Adrenal gland (tissue), 5 donors: ENCODE results near the gene ACTR6.
A peak's percentile ranks its signal among the peaks of the same experiment; 100 is the strongest.

ENCODE experiments used
- CTCF ChIP-seq, 6 experiments: fragments of 450-650 bp in 4 of 6; fragments of 200-600 bp in 2 of 6; sonication (generic) in 1 of 6; IDR thresholded peaks; 1 replicate in 5 of 6; 2 replicates in 1 of 6; pipeline versions ENCODE4 v1.5.1 to v1.8.0; 2016 to 2021; ENCODE audit warnings: antibody characterized with exemption in 6 of 6, mild to moderate bottlenecking in 2 of 6, moderate library complexity in 1 of 6
- POLR2A ChIP-seq, 2 donors: fragments of 450-650 bp; IDR thresholded peaks; one replicate each; pipeline ENCODE4 v1.6.1; 2017; ENCODE audit warnings: antibody characterized with exemption in 2 of 2, mild to moderate bottlenecking in 2 of 2, moderate library complexity in 1 of 2
- donor health status: DM: no; HTN: no; CAD: no.

DNA sequence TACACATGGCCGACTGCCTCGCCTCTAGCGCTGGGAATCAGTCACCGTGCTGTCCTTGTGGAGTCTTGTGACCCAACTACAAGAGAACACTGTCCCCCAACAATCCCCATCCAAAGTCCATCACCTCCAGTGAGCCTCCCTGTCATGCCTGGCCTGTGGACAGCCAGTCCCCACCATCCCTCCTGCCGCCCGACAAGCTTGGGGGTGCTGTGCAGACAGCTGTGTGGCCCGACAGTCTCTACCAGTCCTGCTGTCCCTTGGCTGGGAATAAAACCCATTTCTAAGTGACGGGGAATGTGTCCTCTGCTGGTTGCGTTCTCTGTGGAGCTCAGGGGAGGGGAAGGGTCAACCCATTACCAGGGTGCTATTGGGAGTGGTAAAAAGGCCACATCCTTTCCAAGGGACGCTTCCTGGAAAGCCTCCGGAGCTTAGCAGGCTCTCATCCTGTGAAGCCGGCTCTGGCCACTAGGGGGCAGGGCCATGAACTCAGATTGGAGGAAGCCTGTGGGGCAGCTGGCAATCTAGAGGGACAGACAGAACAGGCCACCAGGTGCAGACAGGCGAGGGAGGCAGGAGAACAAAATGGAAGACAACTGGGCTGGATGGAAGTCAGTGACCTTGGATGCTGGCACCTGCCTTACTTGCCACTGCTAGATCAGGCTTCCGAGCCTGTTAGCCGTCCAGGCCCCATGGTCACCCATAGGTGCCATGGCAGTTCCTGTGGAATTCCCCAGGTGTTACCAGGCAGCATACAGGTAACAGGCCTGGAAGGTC lies 46.0 kb upstream of the ACTR6 start:
- TF ChIP-seq POLR2A (IDR thresholded peaks at IDR 0.05) (no peak), CTCF (IDR thresholded peaks at IDR 0.05) (peak; percentile 56 to 82 (median 72))
